GM19238 (cell line): Measurements from ENCODE around the gene XYLT1.

ENCODE experiments used
- DNase-seq: peaks from one replicate; pipeline ENCODE4 v3.0.0; 2011; ENCODE audit warnings: low spot score; ENCODE audit not compliant: insufficient read length

The XYLT1 gene

GRCh38 chr16:17459903-17460521, 10.7 kb downstream of the XYLT1 start:
- no peak for DNase-seq

- DNase-seq: no peak
These were observed 12.8 kb downstream of the XYLT1 start for GRCh38 chr16:17457997-17458396.

- DNase-seq: no peak
These were observed 13.2 kb downstream of the XYLT1 start for GRCh38 chr16:17457513-17457912.

GRCh38 chr16:17454162-17454730, 16.5 kb downstream of the XYLT1 start:
- DNase-seq: no peak

GRCh38 chr16:17453364-17454038, 17.3 kb downstream of the XYLT1 start:
- no peak for DNase-seq

GRCh38 chr16:17452922-17453321, 17.8 kb downstream of the XYLT1 start:
- DNase-seq: no peak

GRCh38 chr16:17451843-17452242, 18.9 kb downstream of the XYLT1 start:
- DNase-seq: no peak

GRCh38 chr16:17450291-17450690, 20.5 kb downstream of the XYLT1 start:
- DNase-seq: no peak

GRCh38 chr16:17448640-17449638, 21.8 kb downstream of the XYLT1 start:
- no peak for DNase-seq

GRCh38 chr16:17447101-17447569, 23.6 kb downstream of the XYLT1 start:
- no peak for DNase-seq

GRCh38 chr16:17446661-17447060, 24.1 kb downstream of the XYLT1 start:
- DNase-seq: no peak

- no peak for DNase-seq
These were observed 25.3 kb downstream of the XYLT1 start for GRCh38 chr16:17445421-17445820.

- DNase-seq: no peak
These were observed 26.1 kb downstream of the XYLT1 start for GRCh38 chr16:17444658-17445057.

- no peak for DNase-seq
These were observed 30.6 kb downstream of the XYLT1 start for GRCh38 chr16:17440131-17440530.

GRCh38 chr16:17439580-17439979, 31.2 kb downstream of the XYLT1 start:
- DNase-seq: no peak

GRCh38 chr16:17437981-17438380, 32.8 kb downstream of the XYLT1 start:
- no peak for DNase-seq

GRCh38 chr16:17437127-17437720, 33.5 kb downstream of the XYLT1 start:
- DNase-seq: no peak

GRCh38 chr16:17435318-17435717, 35.4 kb downstream of the XYLT1 start:
- no peak for DNase-seq

GRCh38 chr16:17433577-17434451, 36.9 kb downstream of the XYLT1 start:
- DNase-seq: no peak

GRCh38 chr16:17432901-17433576, 37.7 kb downstream of the XYLT1 start:
- no peak for DNase-seq
